ENCODE results near the gene SGMS2.
A peak's percentile ranks its signal among the peaks of the same experiment; 100 is the strongest.

SGMS2 gene

DNA sequence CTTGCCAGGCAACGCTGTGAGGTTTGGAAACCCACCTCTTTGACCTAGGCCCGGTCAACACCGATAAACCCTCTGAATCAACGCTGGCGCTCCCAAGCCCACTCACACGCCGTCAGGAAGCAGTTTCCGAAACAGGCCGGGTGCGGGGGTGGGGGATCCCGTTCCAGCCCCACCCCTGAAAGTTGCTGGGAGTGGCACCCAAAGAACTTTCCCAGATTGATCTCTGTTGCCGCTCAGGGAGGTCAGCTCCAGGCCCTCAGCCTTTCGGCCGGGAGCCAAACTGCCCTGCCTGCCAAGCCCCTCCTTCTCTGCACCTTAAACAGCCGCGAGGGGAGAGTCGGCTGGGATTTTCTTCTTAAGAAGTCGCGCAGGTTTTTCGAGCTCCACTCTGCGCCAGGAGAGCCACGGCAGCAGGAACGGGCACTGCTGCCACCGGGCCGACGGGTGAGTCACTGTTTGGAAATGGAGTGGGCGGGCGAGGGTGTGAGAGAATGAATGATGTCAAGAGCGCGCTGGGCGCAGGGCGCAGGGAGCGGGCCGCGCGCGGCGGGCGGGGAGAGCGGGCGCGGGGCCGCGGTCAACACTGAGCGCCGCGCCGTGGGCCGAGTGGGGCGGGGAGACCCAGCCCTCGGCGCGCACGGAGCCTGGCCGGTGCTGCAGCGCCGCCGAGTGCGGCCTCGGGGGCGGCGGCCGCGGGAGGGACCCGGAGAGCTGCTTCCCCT is at the start of gene SGMS2:
Gene SGMS2, plus strand, starts transcription at position 583 of the 722 bp plus-strand sequence. CDS start 70,622 bp downstream, outside the sequence.
- peak; percentile 45 for DNase-seq (ENCODE audit: low spot score)

DNA sequence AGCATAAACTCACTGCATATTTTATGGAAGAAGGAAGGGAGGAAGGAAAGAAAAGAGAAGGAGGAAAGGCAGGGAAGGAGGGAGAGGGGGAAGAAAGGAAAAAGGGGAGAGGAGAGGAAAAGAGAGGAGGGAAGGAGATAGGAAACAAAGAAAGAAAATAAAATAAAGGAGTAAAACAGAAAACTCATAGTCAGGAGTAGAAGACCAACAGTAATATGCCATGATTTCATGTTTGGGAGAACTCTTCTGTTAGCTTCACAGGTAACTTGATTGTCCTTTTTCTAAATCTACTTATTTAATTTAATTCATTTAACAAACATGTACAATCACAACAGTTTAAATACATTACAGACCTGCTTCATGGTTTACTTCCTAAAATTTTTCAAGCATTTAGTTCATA is 46.8 kb upstream of the SGMS2 start:
- DNase-seq (ENCODE audit: low spot score) = no peak

DNA sequence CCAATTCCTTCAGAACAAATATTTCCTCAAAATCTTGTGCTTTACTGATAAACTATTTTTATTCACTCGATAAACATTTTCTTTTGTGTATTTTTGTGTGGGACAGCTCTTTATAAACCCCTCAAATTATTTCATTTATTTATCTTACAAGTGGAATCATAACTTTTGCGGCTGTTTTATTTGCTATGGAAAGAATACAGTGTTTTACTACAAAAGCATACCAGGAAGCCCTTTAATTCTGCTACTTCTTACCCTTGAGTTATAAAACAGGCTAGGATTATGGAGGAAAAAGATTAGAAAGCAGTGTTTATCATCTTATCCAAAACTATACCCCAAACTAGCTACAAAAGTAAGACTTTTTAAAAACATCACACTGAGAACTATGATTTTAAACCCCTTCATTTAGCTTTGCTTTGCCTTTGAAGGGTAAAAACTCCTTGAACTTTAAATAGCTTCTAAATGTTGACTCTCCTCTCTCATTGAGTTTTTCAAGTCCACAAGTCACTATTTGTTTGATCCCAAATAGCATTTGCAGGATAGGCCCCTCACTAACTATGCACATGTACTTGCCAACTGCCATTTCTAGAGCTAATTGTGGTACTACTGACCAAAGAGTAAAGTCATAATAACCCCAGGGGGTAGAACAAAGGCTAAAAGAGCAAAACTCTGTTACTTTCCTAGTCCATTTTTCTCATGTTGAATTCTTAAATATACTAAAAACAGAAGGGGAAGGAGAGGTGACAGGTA is 45.8 kb upstream of the SGMS2 start:
- no peak for DNase-seq (ENCODE audit: low spot score)

DNA sequence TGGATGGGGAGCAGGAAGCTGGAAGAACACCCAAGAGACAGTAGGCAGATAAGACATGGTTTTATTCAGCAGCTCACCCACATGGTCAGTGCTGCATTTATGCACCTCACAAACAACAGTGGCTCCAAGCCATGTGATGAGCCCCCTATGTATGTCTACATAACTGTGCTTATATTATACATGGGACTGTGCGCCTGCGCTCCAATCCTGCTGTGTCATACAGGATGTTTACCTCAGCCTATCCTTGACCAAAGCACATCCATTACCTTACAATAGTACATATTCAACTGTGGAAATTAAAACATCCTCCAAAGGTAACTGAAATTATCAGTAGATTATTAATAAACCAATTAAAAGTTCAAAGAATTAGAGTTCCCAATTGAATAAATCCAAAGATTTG is 44.1 kb upstream of the SGMS2 start:
- DNase-seq (ENCODE audit: low spot score) = no peak

DNA sequence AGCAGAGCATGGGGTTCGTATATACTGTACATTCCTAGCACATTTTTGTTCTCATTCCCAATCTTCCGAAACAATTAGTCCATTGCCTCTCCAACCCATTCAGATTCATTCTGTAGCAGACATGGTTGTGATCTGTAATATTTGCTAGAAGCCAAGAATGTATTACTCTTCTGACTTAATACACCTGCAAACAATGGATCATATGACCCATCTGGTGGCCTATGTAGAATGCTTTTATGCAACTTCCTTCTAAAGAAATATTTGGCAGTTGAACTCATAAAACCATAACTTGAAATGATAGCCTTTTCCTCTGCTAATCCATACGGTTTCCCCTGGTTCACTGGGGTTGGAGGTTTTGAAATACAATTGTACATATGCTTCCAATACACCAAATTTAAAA is 32.8 kb upstream of the SGMS2 start:
- DNase-seq (ENCODE audit: low spot score) = no peak

DNA sequence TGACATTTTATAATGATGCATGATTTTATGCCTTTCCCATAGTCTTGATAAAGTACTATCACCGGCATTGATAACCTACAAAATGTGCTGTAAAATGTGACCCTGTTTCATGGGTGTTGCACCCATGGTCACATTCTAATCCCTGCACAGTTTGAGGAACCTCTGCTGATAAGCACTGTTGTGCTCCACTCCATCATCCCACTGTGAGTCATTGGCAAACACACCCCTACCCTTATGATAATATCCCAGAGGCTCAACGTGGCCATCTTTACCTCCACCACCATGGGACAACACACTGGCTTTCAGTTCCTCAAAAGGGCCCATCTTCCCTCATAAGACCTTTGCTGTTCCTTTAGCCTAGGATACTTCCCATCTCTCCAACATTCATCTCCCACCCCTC is 32.0 kb upstream of the SGMS2 start:
- DNase-seq (ENCODE audit: low spot score) = no peak

DNA sequence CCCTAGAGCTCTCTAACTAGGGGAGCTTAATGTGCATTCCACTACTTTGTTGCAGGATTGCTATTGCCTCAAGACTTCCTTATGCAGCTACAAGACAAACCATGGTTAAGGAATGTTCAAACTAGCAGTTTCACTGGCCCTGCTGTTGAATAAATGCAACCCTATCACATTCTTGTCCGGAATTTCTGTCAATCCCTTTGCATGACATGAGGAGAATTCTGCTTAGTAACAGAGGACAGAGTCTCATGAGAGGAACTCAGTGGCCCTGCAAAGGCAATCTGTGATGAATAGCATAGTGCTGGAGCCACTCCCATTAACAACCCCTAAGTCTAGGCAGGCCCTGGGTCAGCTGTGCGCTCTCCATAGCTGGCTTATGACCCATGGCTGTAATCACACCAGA is 30.7 kb upstream of the SGMS2 start:
- DNase-seq (ENCODE audit: low spot score) = no peak

DNA sequence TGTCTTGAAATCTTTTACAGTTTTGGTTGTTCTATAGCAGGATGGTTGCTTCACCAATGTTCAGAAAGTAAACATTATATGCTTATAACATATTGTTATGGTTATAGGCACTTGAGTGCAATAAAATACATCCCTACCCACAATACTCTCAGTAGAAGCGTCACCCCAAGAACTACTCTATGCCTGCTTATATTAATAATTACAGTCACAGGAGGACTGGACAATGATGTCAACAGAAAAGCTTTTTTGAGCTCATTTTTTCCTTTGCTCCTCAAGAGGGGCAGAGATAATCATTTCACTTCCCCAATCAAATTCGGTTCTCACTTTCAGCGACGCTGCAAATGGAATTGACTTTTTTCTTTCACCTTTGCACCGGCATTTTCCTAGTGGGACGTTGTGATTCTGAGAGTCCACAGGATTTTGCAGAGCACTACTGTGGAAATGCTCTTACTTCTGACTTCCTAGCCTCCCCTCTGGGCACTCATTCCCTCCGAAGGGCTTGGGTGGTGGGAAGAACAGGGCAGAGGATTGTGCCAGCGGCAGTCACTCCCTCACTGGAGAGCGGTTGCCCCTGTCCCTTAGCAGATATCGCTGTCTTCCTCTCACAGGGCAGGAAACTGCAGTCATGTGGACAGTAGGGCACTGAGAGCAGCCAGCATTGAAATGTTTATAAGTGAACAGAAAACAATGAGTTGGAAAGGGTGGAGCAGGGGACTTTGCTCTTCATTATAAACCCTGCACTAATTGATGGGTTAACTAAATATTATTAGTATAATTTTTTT is 24.9 kb upstream of the SGMS2 start:
- DNase-seq (ENCODE audit: low spot score) = peak; percentile 10

DNA sequence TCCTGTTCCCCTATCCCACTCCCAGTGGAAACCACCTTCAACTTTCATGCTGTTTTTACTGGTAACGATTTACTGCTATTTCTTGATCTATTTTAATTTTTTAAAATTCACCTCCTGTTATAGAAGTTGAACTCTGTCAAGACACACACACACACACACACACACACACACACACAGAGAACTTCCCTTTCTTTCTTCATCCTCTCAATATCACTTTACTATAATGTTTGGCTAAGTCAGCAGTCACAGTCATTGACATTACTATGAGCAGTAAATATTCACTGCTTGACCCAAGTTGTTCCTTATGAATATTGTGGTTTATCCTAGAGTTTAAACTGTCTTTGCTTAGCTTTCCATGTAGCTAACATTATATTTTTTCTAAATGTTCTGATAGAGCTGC is 24.0 kb upstream of the SGMS2 start:
- no peak for DNase-seq (ENCODE audit: low spot score)

DNA sequence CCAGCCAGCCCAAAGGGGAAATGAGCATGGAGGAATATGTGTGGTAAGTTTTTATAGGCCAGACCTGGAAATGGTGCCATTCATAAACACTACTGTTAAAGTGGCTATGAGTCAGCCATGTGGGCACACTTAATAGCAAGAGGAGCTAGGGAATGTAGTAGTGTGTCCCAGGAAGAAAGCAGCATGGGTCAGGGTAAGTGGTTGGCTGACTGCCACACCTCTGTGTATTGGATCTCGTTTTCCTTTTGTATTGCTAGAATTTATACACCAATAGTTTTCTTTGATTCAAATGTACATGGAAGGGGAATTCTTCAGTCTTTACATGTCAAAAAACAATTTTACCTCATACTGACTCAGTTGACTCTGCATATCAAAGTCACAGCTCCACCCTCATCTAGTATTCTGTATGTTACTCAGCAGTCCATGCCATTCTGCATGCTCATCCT is 22.9 kb upstream of the SGMS2 start:
- no peak for DNase-seq (ENCODE audit: low spot score)

DNA sequence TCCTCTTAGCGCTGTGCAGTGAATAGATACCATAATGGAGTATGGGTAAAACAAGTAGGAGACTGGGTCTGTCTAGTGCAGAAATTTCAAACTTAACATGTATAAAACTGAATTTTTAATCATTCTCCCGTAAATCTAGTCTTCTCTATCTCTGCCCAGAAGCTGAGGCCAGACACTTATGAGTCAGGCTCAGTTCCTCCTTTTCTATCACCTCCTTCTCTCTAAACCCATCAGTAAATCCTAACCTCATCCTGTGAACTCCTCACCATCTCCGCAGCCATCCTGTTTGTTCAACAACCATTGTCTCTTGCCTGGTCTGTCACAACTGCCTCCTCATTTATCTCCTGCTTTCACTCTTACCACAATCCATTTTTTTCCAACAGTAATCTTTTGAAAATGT is 19.8 kb upstream of the SGMS2 start:
- DNase-seq (ENCODE audit: low spot score) = no peak

DNA sequence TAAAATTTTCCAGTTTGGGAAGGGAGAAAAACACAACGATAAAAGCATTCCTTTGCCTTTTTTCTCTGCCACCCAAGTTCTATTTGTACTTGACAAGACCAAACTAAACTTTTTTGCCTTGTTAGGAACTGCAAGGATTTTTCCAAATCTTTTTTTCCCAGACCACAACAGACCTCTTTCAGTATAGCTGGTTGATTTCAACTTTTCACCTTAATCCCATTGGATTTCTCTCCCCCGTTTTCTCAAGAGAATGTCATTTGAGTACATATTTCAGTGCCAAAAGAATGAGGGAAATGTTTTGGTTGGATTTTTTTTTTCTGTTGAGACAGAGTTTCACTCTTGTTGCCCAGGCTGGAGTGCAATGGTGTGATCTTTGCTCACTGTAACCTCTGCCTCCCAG is 18.5 kb upstream of the SGMS2 start:
- DNase-seq (ENCODE audit: low spot score) = no peak

DNA sequence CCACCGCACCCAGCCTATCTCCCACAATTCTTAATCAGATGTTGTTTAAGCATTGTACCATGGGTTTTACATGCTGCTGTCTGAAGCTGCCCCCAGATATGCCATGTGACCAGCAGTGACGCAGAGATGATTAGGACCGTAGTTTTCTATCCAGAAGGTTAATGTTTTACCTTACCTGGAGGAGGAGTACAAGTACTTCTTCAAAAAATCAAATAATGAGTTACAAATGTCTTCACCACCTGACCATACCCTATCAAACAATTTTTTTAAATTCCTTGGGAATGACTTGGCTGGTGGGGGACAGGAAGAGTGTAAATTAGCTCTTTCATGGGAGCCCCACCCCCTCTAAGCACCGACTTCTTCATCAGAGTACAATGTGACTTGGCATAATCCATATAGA is 16.2 kb upstream of the SGMS2 start:
- DNase-seq (ENCODE audit: low spot score) = no peak

DNA sequence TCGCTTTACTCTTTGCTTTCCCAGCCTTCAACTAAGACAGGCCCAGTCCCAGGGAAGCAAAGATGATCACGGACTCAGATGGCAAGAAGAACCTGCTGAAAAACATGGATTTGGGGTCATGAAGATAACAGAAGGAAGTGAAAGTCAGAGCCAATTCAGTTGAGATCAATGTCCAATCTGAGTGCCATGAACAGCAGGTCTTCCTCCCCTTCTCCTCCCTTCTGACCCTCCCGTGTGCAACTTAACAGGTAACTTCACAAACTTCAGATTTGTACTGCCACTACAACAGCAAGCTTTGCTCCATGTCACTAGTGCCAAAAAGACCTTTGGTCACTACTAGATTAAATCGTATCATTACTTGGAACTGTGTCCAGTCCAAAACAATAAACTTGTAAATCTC is 15.5 kb upstream of the SGMS2 start:
- DNase-seq (ENCODE audit: low spot score) = no peak

DNA sequence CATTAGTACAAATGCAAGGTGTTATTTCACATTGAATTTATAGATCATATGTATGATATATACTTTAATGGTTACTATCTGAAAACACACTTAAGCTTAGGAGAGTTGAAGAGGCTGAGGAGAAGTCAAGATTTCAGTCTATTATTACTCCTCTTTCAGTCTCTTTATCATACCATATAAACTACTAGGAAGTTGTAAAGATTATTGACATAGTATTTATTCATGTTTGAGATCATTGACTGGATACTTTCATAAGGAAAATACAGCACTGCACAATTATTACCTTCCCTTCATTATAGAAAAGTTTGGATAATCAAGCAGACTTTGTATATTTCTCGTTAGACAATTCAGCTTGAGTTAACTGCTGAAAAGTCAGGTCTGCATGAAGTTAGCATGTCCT is 10.0 kb upstream of the SGMS2 start:
- DNase-seq (ENCODE audit: low spot score) = no peak

DNA sequence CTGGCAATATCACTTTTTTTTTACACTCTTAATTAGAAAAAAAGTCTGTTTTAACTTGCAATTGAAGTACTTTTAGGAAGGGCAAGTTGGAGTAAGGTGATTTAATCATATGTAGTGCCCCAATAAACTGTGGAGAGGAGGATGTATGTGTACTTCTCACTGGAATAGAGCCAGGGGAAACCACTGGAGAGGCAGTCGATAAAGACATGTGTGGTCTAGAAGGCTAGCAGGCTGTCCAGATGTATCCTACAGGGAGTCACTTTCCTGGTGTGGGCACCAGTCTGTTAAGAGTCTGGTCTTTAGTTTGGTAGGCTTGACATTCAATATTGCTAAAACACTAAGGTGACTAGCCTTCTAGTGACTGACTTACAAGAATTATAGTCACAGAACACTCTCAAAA is 9.6 kb upstream of the SGMS2 start:
- DNase-seq (ENCODE audit: low spot score) = no peak

DNA sequence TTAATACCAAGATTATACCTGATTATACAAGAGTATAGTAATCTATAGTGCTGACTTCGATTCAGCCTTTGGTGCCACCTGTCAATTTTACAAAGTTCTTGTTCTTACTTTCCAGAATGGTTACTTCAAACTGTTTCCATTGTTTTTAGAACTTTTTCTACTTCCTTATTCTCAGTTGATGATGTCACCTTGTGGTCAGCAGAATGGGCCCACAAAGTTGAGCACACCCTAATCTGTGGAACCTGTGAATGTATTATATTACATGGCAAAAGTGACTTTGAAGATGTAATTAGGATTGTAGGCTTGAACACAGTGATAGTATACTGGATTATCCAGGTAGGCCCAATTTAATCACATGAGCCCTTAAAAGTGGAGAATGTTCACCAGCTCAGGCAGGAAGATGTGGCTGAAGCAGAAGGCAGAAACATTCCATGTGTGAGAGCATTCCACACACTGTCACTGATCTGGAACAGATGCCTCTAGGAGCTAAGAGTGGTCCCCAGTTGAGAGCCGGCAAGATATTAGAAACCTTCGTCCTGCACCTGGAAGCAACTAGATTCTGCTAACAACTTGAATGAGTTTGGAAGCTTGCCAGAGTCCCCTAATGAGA is 6.3 kb upstream of the SGMS2 start:
- no peak for DNase-seq (ENCODE audit: low spot score)

DNA sequence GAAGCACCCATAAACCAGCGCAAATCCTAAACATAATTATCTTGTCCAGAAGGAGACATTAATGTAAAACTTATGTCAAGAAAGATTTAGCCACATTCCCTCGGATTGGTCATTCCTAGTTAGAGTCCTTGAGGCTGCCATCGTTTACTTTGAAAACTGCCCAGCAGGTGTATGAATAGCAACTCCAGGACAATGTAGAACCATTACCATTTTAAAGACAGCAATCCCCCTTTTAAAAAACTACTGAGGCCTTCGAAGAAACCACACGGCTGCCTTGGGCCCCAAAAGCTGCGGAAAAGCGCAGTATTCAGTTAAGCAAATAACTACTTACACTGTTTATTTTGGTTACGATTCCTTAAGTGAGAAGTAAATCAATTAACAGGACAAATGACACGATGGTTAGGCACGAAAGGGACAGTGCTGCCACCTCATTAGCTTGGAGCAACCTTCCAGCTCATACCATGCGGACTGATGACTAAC is 822 bp upstream of the SGMS2 start:
- no peak for DNase-seq (ENCODE audit: low spot score)

DNA sequence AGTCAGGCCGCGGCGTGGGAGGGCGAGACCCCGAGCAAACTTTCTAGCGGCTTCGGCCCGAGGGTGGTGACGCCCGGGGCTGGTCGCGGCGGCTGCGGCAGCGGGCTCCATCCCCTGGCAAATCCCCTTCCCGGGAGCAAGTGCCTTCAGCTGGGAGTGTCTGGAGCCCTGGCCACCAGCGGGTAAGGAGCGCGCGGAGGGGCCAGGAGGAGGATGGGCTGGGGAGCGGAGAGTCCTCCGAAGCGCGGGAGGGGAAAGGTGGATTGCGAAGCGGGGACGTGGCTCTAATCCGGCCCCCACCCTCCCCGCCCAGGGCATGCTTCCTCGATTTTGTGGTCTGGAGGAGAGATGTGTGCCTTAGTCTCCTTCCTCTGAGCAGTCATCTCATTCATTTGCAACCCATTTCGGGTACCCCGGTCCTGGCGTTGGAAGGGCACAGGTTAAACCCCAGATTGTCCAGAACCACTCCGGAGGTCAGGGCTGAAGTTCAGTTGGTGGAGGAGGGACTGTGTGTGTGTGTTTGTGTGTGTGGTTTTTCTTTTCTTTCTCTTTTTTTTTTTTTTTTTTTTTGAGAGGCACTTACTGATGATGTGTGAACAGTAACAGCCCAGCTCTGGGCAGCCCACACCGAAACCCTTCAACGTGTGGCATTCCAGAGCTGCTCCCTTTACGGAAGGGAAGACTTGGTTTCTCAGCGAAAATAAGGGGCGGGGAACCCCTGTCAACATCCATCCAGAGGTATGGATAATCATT is 516 bp downstream of the SGMS2 start:
- no peak for DNase-seq (ENCODE audit: low spot score)

DNA sequence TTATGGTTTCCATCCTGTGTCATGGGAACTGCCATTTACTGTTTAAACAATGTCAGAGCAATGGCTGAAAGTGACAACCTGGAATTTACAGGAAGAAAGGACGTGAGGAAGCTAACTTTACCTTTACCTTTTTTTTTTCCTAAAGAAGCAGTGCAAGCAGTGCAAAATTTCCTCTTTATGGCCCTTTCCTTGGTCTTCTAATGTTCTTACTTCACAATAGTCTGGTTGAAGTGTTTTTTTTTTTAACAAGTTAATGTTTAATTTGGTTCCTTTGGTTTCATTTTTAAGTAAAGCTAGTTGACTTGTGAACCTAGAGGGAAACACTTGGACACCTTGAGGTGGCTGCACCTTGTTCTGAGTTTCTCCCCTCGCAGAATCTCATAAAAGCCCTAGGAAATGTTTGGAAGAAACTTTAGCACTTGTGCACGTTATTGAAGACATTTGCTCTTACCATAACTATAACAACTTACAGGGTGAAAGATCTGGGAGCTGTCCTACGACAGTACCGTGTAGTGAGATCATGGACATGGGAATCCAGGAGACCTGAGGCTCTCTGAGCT is 1.8 kb downstream of the SGMS2 start:
- DNase-seq (ENCODE audit: low spot score) = no peak

Data from globus pallidus (tissue), 1 donor.